Anterior cingulate cortex (tissue), 58 donors: ENCODE measurements around the gene AKAP12.
A peak's percentile ranks its signal among the peaks of the same experiment; 100 is the strongest.

Experiments used
- DNase-seq, 58 donors: peaks; one replicate each; lab custom pipeline; 2025; lab: John Stamatoyannopoulos, UW

The AKAP12 gene

DNA sequence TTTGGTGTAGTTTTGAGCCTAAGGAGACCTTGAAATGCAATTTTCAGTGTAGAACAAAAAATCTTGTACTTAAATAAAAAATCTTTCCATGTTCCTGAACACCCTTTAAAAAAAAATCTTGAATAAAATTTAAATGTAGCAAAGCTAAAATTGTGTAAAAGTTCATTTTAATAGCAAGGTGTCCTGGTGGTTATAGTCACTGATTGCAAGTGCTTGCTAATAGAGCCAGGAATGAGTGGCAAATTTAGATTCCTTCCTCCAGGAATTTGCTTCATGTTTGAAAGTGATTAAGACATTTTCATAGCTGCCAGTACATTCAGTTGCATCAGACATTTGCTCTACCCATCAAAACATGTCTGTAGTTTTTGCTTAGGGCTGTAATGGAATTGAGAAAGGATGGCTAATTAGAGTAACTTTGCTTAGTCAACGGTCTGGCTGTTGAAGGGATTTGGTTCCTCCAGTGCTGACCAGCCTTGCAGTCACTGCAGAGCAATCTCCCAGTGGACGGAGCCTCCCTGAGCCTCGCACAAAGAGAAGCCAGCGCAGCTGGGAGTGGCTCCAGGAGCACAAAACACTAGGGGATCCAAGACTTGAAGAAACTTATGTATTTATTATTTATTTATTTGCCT lies 36.5 kb downstream of the AKAP12 start:
- no peak for DNase-seq

DNA sequence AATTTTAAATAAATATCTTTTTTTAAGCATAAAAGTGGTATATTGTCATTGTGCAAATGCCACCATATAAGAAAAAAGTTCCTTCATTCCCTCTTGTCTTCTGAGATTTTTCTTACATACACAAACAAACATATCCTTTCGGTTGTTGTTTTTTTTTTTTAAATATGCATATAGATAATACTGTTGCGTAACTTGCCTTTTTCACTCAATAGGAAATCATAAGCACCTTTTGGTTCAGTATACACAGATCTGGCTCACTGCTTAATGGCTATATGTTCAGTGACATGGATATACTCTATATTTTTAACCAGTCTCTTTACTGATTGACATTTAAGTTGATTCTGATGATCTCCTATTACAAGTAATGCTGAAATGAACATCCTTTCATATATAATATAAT lies 40.1 kb downstream of the AKAP12 start:
- no peak for DNase-seq

DNA sequence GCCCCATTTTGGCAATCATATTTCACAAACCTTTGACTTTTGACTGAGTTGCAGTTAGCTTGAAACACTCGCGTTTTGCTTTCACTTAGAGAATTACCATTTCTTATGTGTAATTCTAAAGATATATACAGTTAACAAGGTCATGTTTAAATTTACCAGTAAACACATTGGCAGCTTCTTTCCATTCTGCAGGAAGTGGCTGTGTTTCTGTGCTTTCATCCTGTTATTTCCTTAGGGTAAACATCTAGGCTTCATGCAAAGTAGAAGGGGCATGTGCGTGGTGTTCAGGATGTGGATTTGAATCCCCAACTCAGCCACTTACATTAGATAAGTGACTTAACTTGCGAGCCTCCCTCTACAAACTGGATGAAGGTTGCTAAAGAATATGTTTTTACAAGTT lies 41.1 kb downstream of the AKAP12 start:
- DNase-seq, result no peak

DNA sequence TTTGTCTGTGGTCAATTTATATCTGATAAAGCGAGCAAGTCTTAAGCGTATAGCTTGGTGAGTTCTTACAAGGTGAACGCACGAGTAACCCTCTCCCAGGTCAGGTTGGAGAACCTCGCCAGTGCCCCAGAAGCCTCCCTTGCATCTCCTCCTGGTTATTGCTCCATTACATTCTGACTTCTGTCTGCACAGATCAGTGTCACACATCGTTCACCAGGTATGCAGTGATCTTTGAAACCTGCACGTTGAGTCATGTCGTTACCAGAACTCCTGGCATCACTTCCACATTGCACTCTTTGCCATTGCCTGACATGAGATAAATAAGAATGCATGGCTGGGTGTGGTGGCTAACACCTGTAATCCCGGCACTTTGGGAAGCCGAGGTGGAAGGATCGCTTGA lies 44.2 kb downstream of the AKAP12 start:
- no peak for DNase-seq

DNA sequence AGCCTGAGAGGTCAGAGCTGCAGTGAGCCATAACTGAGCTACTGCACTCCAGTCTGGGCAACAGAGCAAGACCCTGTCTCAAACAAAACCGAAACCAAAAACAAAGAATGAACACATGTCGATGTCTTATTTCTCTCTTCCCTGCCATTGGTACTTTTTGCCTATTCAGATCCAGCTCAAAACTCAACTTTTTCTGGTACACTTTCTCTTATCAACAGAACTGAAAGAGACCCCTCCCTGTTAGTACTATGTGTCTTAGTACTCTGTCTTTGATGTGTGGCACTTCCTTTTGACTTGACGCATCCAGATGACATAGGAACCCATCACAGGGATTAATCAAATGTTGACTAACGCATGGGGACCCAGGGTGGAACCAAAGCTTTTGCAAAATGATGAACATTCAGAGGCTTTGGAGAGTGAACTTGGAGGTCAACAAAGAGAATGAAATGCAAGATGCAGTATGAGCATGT lies 44.8 kb downstream of the AKAP12 start:
- DNase-seq, result no peak

DNA sequence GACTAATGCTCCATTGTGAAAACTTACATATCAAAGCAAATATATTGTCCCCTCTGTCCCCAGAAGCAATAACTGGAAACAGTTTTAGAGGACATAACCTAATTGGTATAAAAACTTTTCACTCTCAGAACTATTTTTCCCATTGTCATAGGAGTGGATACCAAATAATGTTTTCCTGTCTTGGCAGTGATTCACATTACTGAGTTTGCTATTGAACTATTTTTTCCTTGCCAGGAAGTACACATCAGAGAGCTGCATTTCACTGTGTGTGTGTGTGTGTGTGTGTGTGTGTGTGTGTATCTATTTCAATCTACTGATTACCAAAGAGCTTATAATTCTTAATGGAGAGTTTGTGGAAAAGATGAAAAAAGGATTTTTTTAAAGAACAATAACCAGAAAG lies 45.4 kb downstream of the AKAP12 start:
- DNase-seq, result no peak

DNA sequence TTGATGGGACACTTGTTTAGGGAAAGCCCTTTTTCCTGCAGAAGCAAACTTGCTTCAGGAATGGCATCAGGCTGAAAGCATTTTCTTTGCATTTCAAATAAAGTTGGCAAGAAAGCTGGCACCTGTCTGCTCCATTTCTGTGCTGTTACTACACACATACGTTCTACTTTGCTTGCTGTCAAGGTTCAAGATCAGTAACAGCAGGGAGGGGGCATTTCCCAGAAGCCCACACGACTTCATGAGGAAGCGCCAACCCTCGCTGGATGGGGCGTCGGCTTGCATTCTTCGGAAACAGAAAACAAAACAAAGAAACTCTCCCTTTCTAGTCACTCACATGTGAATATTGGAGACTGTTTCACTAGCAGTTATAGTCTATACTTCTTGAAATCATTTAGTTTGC lies 46.4 kb downstream of the AKAP12 start:
- DNase-seq, result no peak

DNA sequence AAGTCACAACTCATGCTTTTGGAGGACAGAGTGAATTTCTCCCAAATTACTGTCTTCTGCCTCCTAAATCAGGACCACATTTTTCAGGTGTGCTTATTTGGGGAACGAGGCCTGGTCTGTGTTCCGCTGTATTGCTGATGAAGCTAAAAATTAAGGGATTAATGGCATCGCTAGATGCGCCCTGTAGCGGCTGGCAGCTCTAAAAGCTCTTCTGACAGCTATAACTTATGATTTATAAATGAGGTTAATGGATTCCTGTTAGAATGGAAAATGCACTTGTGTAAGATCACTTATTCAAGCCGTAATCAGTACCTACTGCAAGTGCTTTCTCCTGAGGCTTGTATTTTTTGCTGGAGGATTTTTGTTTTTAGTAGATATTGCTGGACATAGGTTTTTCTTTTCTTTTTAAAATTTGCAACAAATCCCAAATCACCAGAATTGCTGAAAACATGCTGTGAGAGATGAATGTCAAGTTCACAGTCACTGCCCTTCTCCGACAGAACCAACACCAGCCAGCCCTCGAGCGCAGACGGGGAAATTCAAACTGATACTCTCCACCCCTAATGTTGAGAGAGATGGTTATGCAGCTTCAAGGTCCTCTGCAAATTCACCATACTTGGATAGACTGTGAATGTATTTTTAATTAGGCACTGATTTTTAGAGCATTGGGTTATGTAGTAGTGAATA lies 49.1 kb downstream of the AKAP12 start:
- DNase-seq, result no peak

DNA sequence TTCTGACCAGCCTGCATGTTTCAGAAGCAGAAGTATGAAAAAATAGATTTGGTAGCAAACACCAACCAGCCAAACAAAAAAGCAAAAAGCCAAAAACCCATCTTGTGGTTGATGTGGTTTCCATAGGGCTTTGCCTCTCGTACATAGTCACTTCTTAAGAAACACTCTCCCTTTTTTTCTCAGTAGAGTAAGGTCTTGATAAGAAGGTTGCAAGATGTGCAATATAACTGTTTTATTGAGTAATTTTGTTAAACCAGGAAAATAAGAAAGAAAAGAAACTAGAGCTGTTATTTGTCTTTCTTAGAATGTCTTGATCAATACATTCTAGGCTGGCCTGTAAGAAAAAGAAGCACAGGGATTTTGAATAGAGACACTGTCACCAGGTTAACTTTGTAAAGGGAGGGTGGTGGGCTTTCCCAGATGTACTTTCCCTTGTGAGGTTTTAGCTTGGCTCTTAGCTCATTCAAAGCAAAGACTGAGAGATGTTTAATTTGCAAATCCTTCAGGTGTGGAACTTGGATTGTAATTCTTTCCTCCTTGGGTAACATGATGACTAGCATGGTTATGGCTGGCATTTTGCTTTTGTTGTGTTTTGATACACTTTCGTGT lies 49.7 kb downstream of the AKAP12 start:
- DNase-seq, result no peak

DNA sequence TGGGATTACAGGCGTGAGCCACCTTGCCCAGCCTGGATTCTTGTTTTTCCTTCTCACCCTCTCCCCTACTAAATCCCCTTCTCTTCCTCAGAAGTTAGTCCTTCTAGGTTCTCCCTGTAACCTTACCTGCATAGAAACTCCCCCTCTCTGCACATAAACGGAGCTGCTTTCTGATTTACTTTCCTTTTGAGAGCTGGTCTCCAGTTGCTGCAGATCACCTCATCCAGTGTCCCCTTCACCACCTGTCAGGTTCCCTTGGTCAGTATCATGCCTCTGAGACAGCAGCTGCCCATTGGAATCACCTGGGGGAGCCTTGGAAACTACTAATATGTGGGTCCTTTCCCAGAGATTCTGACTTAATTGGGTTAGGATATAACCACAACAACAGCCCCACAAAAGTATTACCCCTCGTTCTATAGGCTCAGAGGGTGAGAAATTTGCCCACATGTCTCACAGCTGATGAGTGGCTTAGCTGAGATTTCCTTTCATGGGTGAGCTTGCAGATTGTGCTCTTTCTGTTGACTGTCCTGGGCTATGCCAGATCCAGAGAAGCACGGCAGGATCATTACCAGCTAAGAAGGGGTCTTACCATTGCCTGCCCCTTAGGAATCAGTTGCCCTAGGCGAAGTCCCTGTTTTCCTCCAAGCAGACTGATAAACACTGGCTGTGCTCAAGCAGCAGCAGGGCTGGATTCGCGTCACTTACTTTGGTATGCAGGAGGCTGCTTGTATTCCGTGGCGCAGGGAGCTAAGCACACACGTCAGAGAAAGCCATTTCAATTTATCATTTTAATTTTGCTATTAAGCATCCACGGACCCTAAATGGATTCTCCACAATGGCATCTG lies 51.3 kb downstream of the AKAP12 start:
- DNase-seq, result peak in 9 of 58 donors; percentile 1 to 8 (median 4)

DNA sequence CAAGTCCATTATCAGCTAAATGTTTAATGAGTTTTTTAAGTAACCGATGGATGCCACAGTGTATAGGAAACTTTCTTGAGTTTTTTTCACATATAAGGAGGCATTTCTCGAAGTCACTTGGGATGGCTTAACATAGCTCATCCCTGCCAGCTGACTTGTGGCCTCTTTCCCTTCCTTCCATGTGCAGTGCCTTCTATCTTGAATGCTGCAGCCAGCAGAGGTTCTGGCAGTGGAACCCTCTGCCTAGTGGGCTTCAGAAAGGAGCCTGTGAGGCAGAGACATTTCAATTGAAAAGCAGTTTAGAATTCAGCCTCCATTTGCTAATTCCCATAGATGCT lies 51.9 kb downstream of the AKAP12 start:
- DNase-seq, result no peak

DNA sequence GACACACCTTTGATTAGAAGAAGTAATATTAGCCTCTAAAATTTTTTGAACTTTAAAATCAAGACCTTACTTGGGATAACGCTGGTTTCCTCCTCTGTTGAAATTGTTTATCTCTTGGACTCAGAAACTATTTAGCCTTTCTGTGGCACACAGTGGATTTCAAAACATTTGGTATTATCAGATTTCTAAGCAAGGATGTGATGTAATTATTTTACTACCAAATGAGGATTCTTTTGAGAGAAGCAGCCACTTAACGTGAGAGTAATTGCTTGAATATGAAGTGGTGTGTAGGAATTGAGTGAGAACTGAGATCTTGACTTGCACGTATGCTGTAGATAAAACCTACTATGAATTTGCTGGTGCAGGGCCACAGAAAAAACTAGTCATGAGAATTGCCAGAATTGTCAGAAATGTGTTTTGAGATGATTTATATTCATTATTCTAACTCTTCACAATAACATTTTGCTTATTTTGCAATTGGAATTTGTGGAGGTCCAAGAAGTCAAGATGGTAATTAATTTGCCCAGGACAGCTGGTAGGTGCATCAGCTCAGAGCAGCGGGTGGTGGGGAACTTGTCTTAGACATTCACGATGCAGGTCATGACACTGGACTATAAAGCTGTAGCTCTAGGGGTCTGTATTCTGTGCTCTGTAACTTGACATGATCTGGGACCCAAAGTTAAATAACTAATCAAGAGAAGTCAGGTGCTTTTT lies 53.4 kb downstream of the AKAP12 start:
- DNase-seq, result no peak

DNA sequence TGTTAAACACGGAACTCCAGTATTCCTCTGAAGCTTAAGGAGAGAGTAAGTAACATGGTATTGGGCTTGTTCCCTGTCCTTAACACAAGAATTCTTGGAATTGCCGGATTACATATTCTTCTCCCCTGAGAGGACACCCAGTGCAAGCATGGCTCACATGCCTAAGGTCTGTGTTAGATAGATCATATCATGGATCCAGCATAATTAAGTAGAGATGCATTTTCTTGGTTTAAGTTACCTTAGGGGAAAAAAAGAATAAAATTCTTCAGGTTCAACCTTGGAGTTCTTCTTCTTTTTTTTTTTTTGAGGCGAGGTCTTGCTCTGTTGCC lies 53.9 kb downstream of the AKAP12 start:
- no peak for DNase-seq

DNA sequence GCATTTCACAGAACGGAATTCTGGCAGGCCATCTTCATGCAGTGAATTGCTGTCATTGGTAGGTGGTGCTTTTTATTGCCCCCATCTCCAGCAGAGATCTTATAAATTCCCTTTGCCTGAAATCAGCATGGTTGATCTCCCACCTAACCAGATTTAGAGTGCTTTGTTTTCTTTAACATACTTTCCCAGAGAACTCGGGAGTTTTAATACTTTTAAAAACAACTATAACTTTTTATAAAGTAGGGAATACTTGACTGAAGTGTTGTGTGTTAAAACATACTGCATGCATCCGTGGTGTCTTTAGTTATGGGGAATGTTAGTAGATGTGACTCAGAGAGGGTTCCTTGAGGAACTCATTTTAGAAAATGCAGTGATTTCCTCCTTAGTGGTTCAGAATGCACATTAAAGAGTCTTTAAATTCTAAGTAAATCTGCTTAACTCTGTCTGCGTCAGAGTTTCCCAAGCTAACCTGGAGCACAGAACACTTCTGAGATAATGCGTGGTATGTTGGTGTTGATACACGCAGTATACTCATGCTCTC lies 54.9 kb downstream of the AKAP12 start:
- no peak for DNase-seq

DNA sequence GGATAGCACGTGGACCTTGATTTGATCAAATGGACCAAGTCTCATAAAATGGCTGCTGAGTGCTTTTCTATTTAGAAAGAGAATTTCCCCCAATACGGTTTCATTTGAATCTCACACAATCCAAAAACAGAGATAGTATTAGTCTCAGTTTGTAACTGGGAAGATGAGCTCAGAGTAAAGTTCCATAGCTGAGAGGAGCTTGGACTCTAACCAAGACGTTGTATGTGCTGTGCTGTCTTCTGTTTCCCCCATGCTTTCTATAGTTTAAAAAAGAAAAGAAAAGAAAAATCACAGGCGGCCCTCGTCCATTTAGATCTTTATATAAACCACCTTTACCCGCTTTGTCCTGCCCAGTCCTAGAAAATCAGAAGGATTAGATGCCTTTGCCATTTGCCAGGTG lies 58.1 kb downstream of the AKAP12 start:
- DNase-seq, result no peak

DNA sequence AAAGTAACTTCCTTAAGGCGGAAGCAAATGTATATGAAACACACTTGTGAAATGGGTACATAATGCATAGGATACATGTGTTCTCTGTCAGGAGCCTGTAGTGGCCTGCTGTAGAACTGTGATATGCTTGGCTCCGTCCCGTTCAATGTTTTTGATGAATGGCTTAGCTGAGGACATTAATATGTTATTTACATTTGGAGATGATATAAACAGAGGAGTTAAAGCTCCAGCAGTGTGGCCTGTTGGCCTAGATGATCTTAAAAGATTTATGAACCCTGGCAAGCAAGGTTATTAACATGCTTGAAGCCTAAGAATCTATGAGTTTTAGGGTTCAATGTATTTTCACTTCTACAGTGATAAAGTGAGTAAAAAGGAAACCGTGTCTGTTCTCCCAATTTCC lies 59.2 kb downstream of the AKAP12 start:
- no peak for DNase-seq

DNA sequence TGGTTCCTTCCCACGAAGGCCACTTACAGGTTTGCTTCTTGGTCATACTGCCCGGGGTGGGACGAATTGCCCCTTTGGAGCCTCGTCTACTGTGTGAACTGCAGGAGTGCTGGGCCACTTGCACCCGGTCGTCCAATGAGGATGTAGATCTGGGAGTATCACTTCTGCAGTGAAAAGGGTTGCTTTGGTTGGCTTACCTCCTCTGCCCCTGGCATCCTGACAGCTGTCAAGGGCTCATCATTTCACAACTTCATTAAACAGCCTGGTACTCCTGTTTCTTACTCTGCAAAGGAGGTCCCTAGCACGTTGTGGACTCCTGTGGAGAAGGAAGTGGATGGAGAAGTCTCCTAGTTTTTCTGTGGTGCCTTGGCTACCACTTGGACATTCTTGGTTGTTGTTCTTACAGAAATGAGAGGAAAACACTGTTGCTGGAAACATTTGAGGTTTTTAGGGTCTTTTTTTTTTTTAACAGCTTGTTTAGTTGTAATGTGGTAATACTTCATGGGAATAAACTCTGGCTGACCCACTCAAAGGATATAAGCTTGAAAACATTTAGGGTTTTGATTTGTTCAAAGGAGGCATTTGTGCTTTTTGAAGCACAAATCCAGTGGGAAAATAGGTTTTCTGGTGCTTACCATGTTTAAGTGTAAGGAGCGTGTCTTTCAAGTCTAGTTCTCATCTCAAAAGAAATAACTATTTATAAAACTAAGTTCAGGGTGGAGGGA lies 60.7 kb downstream of the AKAP12 start:
- no peak for DNase-seq

DNA sequence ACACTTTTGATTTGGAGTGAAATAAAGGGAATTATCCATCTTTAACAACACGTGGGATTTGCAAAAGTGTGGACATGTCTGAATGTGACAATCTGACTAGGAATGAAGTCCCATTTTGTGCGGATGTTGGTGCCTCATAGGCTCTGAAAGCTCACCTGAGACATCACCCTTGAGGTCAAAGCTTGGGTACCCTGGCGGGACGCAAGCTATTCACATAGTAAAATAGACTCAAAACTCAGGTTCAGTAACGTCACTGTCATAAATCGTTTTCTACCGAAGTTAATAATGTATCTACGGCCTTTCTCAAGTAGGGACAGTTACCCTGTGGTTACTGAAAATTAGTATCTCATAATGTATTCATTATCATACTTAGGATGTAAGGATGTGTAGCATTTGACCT lies 61.8 kb downstream of the AKAP12 start:
- DNase-seq, result no peak

DNA sequence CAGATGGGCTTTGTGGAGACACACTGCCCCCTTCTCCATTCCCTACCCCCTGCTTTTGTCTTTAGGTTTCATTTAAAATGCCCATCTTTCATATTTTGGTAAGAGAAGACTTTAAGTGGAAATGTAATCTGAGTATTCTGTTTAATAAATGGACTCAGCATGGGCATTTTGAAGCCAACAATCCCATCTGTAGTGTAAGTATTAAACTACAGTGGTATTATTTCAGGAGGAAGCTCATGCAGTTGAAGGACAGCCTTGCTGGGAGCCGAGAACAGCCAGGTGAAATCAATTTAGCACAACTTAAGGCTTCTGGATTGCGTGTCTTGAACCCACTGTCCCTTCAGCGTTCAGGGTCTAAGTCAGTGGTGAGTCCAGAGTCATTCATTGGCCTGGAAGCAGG lies 63.5 kb downstream of the AKAP12 start:
- DNase-seq, result no peak

DNA sequence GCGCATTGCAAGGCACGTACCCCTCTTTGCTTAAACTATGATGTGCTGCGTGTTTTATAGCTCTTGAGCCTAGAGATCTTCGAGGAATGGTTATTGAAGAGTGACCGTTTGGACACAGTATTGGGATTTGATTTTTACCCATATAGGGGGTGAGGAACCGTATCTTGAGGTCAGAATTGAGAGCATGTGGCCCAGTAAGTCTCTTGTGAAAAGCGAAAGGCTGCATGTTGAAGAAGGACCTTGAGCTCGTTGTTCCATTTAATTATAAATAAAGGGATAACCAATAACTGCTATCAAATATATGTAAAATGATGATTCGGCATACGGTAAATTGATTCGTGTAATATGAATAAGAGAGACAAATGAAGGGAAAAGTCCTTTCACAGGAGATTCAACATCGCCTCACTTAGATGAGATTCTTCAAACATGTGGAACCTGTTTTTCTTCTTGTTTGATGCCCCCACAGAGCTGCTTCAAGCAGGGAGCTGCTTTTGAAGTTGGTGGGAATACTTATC lies 66.6 kb downstream of the AKAP12 start:
- DNase-seq, result no peak
